Measurements from ENCODE around the gene DHX35.
A peak's percentile ranks its signal among the peaks of the same experiment; 100 is the strongest.

DHX35 gene

DNA sequence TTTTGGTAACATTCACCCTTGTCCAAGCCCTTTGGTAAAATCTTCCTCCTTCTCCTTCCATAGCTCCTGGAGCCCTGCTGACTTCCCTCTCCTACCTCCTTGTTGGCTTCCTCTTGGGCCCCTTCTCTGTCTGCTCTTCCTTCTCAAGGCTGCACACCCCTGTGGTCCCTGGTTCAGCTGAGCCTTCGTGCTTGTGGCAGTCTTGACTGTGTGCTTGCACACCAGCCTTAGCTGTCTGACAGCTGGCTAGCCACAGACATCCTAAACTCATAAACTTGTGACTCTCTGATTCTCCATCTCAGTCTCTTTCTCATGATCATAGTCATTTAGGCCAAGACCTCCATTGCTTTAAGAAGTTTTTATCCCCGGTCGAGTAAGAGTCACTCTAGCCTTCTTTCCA, 37.1 kb downstream of the DHX35 start:
- no peaks in the 10 kb centered on the region for H3K9me3 ChIP-seq (ENCODE audit: control insufficient read depth, insufficient read depth, low read length)
- no peaks in the 10 kb centered on the region for H3K4me1 ChIP-seq (ENCODE audit: control insufficient read depth, insufficient read depth, low read length)
- peaks cover 89% of the 10 kb centered on the region for H3K36me3 ChIP-seq (ENCODE audit: control insufficient read depth, insufficient read depth, low read length)
- no peaks in the 10 kb centered on the region for H3K27me3 ChIP-seq (ENCODE audit: control insufficient read depth, insufficient read depth, low read length)
- H3K9ac ChIP-seq (ENCODE audit: low read depth, low read length), result no peak overlapping the region
- no peak overlapping the region for H3K27ac ChIP-seq (ENCODE audit: low read depth, low read length)
- H3K4me3 ChIP-seq (ENCODE audit: low read depth, low read length), result no peak overlapping the region

GRCh38 chr20:38999965-39000910, 38.1 kb downstream of the DHX35 start:
- no peak overlapping the region for H3K4me3 ChIP-seq (ENCODE audit: low read depth, low read length)
- no peak overlapping the region for H3K9ac ChIP-seq (ENCODE audit: low read depth, low read length)
- H3K9me3 ChIP-seq (ENCODE audit: control insufficient read depth, insufficient read depth, low read length), result no peaks in the 10 kb centered on the region
- H3K36me3 ChIP-seq (ENCODE audit: control insufficient read depth, insufficient read depth, low read length), result peaks cover 91% of the 10 kb centered on the region
- no peak overlapping the region for H3K27ac ChIP-seq (ENCODE audit: low read depth, low read length)
- H3K4me1 ChIP-seq (ENCODE audit: control insufficient read depth, insufficient read depth, low read length), result no peaks in the 10 kb centered on the region
- H3K27me3 ChIP-seq (ENCODE audit: control insufficient read depth, insufficient read depth, low read length), result no peaks in the 10 kb centered on the region

GRCh38 chr20:39004508-39004907, 42.4 kb downstream of the DHX35 start:
- no peaks in the 10 kb centered on the region for H3K27me3 ChIP-seq (ENCODE audit: control insufficient read depth, insufficient read depth, low read length)
- no peaks in the 10 kb centered on the region for H3K9me3 ChIP-seq (ENCODE audit: control insufficient read depth, insufficient read depth, low read length)
- H3K4me1 ChIP-seq (ENCODE audit: control insufficient read depth, insufficient read depth, low read length), result peaks cover 10% of the 10 kb centered on the region
- no peak overlapping the region for H3K27ac ChIP-seq (ENCODE audit: low read depth, low read length)
- no peak overlapping the region for H3K4me3 ChIP-seq (ENCODE audit: low read depth, low read length)
- H3K36me3 ChIP-seq (ENCODE audit: control insufficient read depth, insufficient read depth, low read length), result peaks cover 97% of the 10 kb centered on the region
- H3K9ac ChIP-seq (ENCODE audit: low read depth, low read length), result no peak overlapping the region

DNA sequence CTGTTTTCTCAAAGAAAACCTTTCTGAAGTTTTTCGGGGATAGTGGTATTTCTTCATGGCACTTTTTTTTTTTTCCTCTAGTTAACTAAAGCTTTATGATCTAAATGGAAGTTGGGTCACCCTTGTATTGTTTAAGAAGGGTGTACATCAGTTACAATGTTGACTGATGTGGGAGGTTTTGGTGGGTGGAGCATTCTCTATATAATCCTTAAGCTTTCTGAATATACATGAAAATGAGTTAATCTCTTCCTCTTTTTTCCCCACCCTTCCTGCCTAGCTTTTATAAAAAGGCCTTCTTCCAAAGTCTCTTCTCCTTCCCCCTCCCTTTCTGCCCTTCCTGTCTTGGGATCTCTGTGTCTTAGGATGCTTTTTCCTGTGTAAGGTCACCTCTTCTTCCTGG, 47.2 kb downstream of the DHX35 start:
- no peak overlapping the region for H3K4me3 ChIP-seq (ENCODE audit: low read depth, low read length)
- H3K9me3 ChIP-seq (ENCODE audit: control insufficient read depth, insufficient read depth, low read length), result no peaks in the 10 kb centered on the region
- no peak overlapping the region for H3K9ac ChIP-seq (ENCODE audit: low read depth, low read length)
- peaks cover 94% of the 10 kb centered on the region for H3K36me3 ChIP-seq (ENCODE audit: control insufficient read depth, insufficient read depth, low read length)
- H3K27me3 ChIP-seq (ENCODE audit: control insufficient read depth, insufficient read depth, low read length), result no peaks in the 10 kb centered on the region
- H3K4me1 ChIP-seq (ENCODE audit: control insufficient read depth, insufficient read depth, low read length), result peaks cover 17% of the 10 kb centered on the region
- peak overlapping the region; percentile 17 for H3K27ac ChIP-seq (ENCODE audit: low read depth, low read length)

DNA sequence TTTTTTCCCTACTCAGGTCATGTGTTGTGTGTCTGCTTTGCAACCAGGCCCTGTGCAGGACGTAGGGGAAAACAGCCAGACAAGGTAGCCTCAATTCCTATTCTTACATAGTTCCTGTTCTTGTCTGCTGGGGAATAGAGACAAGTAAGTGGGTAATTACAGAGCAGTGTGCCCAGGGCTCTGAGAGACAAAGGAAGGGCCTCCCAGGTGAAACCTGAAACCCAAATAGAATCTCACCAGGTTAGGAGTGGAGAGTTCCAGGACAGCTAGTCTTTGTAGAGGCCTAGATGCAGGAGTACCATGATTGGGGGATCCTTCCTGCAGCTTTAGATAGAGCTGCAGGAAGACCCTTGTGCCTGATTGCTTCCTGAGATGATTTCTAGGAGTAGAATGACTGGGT, 48.4 kb downstream of the DHX35 start:
- Histone ChIP-seq H3K27ac (ENCODE audit: low read depth, low read length) (no peak overlapping the region), H3K4me1 (ENCODE audit: control insufficient read depth, insufficient read depth, low read length) (peaks cover 17% of the 10 kb centered on the region), H3K36me3 (ENCODE audit: control insufficient read depth, insufficient read depth, low read length) (peaks cover 94% of the 10 kb centered on the region), H3K27me3 (ENCODE audit: control insufficient read depth, insufficient read depth, low read length) (no peaks in the 10 kb centered on the region), H3K9ac (ENCODE audit: low read depth, low read length) (no peak overlapping the region), H3K9me3 (ENCODE audit: control insufficient read depth, insufficient read depth, low read length) (no peaks in the 10 kb centered on the region; the same call in 1 of the 2 replicates), H3K4me3 (ENCODE audit: low read depth, low read length) (no peak overlapping the region)

- peaks cover 91% of the 10 kb centered on the region for H3K36me3 ChIP-seq (ENCODE audit: control insufficient read depth, insufficient read depth, low read length)
- H3K27me3 ChIP-seq (ENCODE audit: control insufficient read depth, insufficient read depth, low read length), result no peaks in the 10 kb centered on the region
- no peak overlapping the region for H3K27ac ChIP-seq (ENCODE audit: low read depth, low read length)
- H3K4me1 ChIP-seq (ENCODE audit: control insufficient read depth, insufficient read depth, low read length), result peaks cover 16% of the 10 kb centered on the region
- H3K9me3 ChIP-seq (ENCODE audit: control insufficient read depth, insufficient read depth, low read length), result no peaks in the 10 kb centered on the region; the same call in 1 of the 2 replicates
- no peak overlapping the region for H3K4me3 ChIP-seq (ENCODE audit: low read depth, low read length)
- no peak overlapping the region for H3K9ac ChIP-seq (ENCODE audit: low read depth, low read length)
Measured at GRCh38 chr20:39013662-39014109, 51.5 kb downstream of the DHX35 start.

DNA sequence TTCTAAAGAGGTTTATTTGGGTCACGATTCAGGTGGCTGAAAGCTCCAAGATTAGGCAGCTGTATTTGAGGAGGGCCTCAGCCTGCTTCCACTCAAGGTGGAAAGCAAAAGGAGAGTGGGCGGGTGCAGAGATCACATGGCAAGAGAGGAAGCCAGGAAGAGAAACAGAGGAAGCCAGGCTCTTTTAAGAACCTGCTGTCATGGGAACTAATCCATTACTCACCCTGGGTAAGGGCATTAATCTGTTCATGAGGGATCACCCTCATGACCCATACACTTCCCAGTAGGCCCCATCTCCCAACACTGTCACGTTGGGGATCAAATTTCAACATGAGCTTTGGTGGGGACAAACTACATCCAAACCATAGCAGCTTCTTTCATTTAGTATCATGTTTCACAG, 53.9 kb downstream of the DHX35 start:
- H3K9me3 ChIP-seq (ENCODE audit: control insufficient read depth, insufficient read depth, low read length), result no peaks in the 10 kb centered on the region; the same call in 1 of the 2 replicates
- H3K27ac ChIP-seq (ENCODE audit: low read depth, low read length), result no peak overlapping the region
- H3K4me3 ChIP-seq (ENCODE audit: low read depth, low read length), result no peak overlapping the region
- H3K4me1 ChIP-seq (ENCODE audit: control insufficient read depth, insufficient read depth, low read length), result no peaks in the 10 kb centered on the region
- no peaks in the 10 kb centered on the region for H3K27me3 ChIP-seq (ENCODE audit: control insufficient read depth, insufficient read depth, low read length)
- no peak overlapping the region for H3K9ac ChIP-seq (ENCODE audit: low read depth, low read length)
- H3K36me3 ChIP-seq (ENCODE audit: control insufficient read depth, insufficient read depth, low read length), result peaks cover 88% of the 10 kb centered on the region

DNA sequence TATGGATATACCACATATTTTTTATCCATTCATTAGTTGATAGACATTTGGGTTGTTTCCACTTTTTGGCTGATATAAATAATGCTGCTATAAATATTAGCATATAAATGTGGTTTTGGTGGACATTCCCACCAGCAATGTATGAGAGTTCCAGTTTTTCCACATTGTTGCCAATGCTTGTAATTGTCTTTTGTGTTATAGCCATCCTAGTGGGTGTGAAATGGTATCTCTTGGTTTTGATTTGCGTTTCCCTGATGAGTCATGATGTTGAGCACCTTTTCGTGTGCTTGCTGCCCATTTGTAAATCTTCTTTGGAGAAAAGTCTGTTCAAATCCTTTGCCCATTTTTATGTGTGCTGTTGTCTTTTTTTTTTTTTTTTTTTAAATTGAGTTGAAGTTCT, 54.4 kb downstream of the DHX35 start:
- Histone ChIP-seq H3K27me3 (ENCODE audit: control insufficient read depth, insufficient read depth, low read length) (no peaks in the 10 kb centered on the region), H3K27ac (ENCODE audit: low read depth, low read length) (no peak overlapping the region), H3K36me3 (ENCODE audit: control insufficient read depth, insufficient read depth, low read length) (peaks cover 90% of the 10 kb centered on the region), H3K4me3 (ENCODE audit: low read depth, low read length) (no peak overlapping the region), H3K9ac (ENCODE audit: low read depth, low read length) (no peak overlapping the region), H3K4me1 (ENCODE audit: control insufficient read depth, insufficient read depth, low read length) (no peaks in the 10 kb centered on the region), H3K9me3 (ENCODE audit: control insufficient read depth, insufficient read depth, low read length) (no peaks in the 10 kb centered on the region; the same call in 1 of the 2 replicates)

DNA sequence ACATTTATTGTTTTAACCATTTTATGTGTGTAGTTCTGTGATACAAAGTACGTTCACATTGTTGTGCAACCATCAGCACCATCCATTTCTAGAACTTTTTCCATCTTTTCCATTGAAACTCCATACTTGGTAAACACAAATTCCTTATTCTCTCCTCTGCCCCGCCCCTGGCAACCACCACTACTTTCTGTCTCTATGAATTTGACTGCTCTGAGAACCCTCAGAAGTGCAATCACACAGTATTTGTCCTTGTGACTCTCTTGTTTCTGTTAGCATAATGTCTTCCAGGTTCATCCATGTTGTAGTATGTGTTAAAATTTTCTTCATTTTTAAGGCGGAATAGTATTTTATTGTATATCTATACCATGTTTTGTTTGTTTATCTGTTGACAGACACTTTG, 56.9 kb downstream of the DHX35 start:
- H3K9me3 ChIP-seq (ENCODE audit: control insufficient read depth, insufficient read depth, low read length), result no peaks in the 10 kb centered on the region; the same call in 1 of the 2 replicates
- no peaks in the 10 kb centered on the region for H3K4me1 ChIP-seq (ENCODE audit: control insufficient read depth, insufficient read depth, low read length)
- peaks cover 92% of the 10 kb centered on the region for H3K36me3 ChIP-seq (ENCODE audit: control insufficient read depth, insufficient read depth, low read length)
- H3K27me3 ChIP-seq (ENCODE audit: control insufficient read depth, insufficient read depth, low read length), result no peaks in the 10 kb centered on the region
- H3K4me3 ChIP-seq (ENCODE audit: low read depth, low read length), result no peak overlapping the region
- H3K9ac ChIP-seq (ENCODE audit: low read depth, low read length), result no peak overlapping the region
- H3K27ac ChIP-seq (ENCODE audit: low read depth, low read length), result no peak overlapping the region

- H3K4me1 ChIP-seq (ENCODE audit: control insufficient read depth, insufficient read depth, low read length), result no peaks in the 10 kb centered on the region
- H3K27me3 ChIP-seq (ENCODE audit: control insufficient read depth, insufficient read depth, low read length), result no peaks in the 10 kb centered on the region
- H3K36me3 ChIP-seq (ENCODE audit: control insufficient read depth, insufficient read depth, low read length), result peaks cover 92% of the 10 kb centered on the region
- no peak overlapping the region for H3K27ac ChIP-seq (ENCODE audit: low read depth, low read length)
- H3K4me3 ChIP-seq (ENCODE audit: low read depth, low read length), result no peak overlapping the region
- H3K9me3 ChIP-seq (ENCODE audit: control insufficient read depth, insufficient read depth, low read length), result no peaks in the 10 kb centered on the region
- no peak overlapping the region for H3K9ac ChIP-seq (ENCODE audit: low read depth, low read length)
Measured at GRCh38 chr20:39019805-39020325, 57.7 kb downstream of the DHX35 start.

- no peaks in the 10 kb centered on the region for H3K4me1 ChIP-seq (ENCODE audit: control insufficient read depth, insufficient read depth, low read length)
- no peaks in the 10 kb centered on the region for H3K9me3 ChIP-seq (ENCODE audit: control insufficient read depth, insufficient read depth, low read length)
- H3K27ac ChIP-seq (ENCODE audit: low read depth, low read length), result no peak overlapping the region
- no peaks in the 10 kb centered on the region for H3K27me3 ChIP-seq (ENCODE audit: control insufficient read depth, insufficient read depth, low read length)
- H3K36me3 ChIP-seq (ENCODE audit: control insufficient read depth, insufficient read depth, low read length), result peaks cover 93% of the 10 kb centered on the region
- H3K4me3 ChIP-seq (ENCODE audit: low read depth, low read length), result no peak overlapping the region
- H3K9ac ChIP-seq (ENCODE audit: low read depth, low read length), result no peak overlapping the region
Measured at GRCh38 chr20:39021748-39022147, 59.6 kb downstream of the DHX35 start.
